HG03139 (cell line): Measurements from ENCODE around the gene SQSTM1.

Source experiments
- ATAC-seq: cut with Tn5 transposase; IDR thresholded peaks from one replicate; pipeline ENCODE4 v1.9.1; 2021; ENCODE audit not compliant: unreplicated experiment

Gene SQSTM1

DNA sequence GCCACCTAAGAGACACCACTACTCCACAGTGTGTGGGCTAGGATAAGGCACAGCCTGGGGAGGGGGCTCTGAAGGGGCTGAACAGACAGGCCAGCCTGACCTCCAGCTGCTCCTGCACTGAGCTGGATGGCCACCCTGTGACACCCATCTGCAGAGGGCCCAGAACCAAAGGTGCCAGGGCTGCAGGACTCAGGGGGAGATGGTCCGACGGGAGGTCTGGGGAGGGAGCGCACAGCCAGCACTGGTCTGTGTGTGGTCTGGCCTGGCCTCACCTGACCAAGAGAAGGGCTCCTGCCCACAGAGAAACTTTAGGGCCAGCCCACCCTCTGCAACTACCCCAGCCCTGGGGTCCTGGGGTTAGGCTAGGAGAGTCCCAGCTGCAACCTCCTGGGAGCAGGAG, 26.1 kb upstream of the SQSTM1 start:
- ATAC-seq: no peak

DNA sequence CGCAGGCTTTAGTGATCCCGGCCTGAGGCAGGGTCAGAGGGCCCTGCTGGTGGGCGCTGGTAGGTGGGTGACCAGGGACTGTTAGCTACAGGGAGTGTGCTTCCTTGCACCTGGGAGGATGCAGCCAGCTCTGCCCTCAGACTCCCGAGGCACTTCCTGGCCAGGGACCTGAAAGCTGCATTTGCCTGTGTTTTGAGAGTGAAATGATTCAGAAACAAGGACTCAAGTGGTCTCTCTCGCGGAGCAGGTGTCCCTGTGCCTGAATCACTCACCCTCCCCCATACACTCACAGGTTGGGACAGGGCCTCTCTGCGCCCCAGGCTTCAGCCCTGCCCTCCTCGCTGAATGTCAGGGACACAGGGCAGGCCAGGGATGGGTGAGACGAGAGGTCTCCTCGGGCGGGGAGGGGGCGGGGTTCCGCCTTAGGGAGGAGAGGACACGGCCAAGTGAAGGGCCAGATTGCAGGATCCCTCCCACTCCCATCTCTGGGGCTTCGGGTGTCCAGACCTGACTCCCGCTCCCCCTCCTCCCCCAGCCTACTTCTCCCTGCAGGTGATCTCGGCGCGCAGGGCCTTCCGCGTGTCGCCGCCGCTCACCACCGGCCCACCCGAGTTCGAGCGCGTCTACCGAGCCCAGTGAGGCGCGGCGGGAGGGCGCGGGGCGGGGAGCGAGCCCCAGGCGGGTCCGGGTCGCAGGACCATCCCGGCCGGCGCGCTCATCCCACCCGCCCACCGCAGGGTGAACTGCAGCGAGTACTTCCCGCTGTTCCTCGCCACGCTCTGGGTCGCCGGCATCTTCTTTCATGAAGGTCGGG, 25.4 kb upstream of the SQSTM1 start:
- no peak for ATAC-seq

DNA sequence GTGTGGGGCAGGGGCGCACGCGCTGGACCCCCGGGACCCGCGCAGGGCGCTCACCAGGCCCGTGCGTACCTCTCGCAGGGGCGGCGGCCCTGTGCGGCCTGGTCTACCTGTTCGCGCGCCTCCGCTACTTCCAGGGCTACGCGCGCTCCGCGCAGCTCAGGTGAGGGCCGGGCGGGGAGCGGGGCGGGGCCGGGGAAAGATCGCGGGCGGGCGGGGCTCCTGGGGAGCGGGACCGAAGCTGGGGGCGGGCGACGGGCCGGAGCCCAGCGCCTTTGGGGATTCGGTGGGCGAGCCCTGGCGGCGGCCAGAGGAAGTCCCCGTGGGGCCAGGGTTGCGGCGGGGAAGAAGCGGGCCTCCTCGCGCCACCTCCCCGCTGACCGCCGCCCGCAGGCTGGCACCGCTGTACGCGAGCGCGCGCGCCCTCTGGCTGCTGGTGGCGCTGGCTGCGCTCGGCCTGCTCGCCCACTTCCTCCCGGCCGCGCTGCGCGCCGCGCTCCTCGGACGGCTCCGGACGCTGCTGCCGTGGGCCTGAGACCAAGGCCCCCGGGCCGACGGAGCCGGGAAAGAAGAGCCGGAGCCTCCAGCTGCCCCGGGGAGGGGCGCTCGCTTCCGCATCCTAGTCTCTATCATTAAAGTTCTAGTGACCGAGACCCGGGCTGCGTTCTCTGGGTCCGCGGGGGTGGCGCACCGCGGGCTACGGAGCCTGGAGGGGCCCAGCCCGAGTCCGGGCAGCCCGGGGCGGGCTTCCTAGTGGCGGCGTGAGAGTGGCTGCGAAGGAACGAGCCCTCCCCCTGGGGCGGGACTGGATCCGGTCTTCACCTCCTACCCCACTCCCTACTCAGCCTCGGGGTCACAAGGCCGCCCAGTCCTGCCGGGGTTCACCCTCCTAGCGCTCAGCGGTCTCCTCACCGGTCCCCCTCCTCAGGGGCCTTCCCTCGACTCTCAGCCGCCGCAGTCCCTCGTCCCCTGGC, 24.6 kb upstream of the SQSTM1 start:
- ATAC-seq: peak; percentile 58

DNA sequence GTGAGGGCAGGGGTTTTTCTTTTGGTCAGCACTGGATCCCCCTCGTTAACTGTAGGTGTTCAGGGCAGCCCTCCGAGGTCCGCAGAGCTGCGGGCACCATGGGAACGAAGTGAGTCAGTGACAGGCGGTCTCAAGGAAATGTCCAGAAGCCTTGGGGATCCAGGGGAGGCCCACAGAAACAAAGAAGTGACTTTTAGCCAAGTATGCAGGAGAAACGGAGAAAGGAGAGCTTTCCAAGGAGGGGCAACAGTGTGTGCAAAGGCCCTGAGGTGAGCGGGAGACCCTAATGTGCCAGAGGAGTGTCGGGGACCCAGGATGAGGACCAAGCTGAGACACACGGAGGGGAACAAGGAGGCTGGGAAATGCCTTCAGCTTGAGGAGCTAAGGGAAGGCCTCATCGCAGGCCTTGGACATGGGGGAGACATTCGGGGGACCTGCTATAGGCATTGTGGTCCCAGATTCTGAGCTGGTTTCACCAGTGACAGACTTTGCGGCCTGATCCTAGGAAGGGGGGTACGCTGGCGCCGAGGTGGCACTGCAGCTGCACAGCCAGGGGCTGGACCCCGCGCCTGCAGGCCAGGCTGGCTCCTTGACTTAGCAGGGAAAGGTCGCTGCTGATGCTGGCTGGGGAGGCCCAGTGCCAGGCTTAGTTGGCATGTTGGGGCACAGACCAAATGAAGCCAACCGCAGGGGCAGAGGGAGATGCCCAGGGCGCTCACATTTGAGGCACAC, 23.7 kb upstream of the SQSTM1 start:
- ATAC-seq: no peak

DNA sequence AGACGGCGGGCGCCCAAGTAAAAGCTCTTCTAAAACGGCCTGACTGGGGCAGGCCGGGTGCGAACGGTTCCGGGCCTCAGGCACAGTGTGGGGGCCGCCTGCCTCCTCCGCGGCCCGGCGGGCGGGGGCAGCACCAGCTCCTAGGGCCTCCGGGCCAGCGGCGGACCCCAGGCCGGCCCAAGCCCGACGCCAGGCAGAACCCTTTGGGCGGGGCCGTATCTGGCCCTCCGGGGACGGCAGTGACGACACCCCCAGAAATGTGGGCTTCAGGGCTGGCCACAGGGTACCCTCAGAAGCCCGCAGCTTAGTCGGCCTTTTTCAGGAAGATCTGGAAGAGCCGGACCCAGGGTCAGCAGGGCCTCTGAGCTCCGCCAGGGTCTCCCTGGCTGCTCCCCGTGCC, 23.0 kb upstream of the SQSTM1 start:
- ATAC-seq: no peak

DNA sequence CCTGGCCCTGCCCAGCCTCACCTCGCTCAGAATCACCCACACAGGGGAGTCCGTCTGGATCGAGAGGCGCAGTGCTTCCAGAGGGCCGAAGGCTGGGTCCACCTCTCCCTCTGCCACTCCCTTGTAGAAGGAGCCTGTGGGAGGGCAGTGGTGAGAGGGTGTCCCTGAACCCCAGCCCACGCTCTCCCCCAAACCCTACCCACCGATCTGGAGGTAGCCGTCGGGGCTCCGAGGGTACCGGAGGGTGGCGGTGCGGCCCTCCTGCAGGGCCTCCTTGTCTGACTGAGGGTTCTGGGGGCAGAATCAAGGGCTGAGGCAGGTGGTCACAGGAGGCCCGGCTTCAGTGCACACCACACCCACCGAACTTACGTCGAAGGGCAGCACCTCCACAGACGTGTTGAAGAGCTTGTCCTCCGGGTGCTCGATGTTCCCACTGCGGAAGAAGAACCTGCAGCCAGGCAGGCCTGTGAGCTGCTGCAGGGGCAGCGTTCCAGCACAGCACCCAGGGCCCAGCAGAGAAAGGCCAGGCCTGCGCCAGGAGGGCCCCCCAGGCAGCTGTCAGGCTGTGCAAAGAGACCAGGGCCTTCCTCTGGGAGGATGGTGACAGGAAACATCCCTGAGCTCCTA, 22.4 kb upstream of the SQSTM1 start:
- no peak for ATAC-seq

DNA sequence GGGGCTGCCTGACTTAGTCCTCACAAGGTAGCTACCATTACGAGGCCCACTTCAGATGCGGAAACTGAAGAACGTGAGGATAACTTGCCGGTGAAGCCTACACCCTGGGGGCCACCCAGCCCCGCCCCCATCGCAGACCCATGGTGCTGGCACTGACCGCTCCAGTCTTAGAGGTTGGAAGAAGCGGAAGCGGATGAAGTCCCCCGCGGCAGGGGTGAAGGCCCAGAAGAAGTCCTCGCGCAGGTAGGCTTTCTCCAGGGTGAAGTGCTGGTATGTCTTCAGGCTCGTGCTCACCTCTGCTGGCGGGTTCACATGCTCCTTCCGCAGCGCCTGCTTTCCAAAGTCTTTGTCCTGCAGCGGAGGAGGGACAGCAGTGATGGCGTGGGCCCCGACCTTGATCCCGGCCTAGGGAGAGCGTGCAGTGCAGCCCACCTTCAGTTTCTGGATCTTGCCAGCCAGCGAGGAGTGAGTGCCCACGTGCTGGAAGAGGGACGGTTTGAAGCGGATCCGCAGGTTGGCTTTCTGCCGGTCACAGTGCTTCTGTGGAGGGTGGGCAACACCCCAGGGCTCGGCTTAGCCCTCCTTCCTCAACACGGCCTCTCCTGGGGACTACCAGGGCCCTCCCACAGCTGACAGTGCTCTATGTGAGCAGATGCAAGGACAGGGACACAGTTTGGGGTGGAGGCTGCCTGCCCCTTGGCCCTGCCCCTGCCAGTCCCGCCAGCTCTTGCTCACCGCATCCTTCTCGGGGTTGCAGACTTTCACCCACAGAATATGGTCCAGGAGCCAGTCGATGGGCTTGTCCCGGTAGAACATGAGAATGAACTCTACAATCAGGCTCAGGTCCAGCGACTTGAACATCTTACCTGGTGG, 21.7 kb upstream of the SQSTM1 start:
- no peak for ATAC-seq

DNA sequence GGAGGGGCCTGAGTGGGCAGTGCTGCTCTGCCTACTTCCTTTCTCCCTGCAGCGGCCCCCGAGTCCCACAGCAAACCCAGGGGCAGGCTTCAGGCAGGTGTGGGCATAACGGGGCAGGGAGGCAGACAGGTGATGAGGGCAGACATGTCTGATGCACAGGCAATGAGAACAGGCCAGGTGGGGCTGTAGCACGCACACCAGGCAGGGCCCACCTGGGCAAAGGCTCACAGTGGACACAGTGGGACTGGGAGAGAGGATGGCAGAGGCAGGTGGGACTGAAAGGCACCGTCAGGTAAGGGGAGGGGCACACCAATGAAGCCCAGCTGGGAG, 21.1 kb upstream of the SQSTM1 start:
- ATAC-seq: no peak

DNA sequence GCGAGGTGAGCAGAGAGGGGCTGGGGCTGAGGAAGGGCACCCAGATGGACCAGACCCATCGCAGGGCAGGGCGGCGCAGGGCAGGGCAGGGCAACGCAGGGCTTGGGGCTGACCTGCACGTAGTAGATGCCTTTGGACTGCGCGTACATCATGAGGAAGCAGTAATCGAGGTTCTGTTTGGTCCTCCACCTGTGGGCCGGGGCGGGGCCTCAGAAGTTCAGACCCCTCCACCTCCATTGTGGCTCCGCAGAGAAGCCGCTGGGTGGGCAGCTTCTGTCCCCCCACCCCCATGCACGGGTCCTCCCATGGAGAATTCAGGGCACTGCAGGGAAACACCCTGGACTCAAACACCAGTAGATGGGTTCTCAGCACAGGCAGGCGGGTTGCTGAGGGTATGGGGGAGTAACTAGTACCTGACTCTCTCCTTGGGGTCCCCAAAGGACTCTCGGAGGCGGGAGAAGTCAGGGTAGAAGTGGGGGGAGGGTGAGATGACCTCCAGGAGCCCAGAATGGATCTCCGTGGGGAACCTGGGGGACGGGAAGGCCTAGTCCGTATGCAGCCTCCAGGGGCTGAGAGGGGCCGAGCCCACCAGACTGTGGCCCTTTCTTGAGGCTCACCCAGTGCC, 20.5 kb upstream of the SQSTM1 start:
- ATAC-seq: no peak

DNA sequence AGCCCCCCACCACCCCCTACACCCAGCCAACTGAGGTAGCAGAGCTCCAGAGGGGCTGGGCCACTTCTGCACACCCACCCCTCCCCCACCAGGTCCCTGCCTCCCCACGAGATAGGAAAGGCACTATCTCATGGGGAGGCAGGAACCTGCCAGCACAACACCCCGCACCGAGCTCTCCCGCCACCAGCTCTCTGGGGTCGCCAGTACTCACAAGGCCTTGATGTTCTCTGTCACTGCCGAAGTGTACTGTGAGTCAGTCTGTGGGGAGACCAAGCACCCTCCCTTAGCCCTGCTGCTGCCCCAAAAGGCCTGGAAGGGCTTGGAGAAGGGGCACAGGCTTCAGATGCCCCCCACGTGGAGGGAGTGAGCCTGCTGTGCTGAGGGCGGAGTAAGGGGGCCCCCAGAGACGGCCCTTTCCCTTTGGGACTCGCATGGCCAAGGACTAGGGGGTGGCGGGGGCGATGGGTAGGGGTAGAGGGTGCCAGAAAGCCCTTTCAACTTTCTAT, 20.0 kb upstream of the SQSTM1 start:
- no peak for ATAC-seq

DNA sequence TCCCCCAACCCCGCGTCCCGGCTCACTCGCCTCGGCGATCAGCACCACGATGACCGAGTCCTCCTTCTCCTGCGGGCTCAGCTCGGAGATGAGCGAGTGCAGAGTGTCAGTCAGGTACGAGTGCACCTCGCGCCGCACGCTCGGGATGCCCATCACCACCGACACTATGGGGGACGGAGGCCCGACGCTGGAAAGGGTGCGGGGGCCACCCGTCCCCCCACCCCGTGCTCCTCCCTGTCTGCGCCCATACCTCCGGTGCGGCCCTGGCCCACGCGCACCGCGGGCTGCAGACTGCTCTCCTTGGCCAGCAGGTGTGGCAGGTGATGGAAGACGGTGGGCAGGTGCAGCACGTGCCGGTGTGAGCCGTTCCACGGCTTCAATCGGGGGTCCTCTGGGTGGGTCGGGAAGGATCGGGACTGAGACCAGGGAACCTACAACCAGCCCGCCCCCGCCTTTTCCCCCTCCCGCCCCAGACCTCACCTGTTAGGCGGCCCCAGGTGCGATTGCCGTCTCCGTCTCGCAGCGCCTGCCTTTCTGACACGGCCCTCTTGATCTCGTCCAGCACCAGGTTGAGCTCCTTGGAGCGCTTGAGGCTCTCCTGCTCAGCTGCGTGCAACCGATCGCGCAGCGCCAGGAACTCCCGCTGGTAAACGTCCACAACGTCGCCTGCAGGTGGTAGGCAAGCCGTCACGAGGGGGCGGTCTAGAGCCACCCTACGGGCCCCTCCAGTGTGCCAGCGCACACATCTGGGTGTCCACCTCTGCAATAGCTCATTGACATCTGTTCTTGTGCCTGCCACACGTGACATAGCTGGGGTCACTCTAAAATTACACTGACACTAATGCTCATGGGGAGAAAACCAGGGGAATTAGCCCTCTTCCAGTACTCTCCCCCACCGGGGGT, 19.1 kb upstream of the SQSTM1 start:
- ATAC-seq: no peak

DNA sequence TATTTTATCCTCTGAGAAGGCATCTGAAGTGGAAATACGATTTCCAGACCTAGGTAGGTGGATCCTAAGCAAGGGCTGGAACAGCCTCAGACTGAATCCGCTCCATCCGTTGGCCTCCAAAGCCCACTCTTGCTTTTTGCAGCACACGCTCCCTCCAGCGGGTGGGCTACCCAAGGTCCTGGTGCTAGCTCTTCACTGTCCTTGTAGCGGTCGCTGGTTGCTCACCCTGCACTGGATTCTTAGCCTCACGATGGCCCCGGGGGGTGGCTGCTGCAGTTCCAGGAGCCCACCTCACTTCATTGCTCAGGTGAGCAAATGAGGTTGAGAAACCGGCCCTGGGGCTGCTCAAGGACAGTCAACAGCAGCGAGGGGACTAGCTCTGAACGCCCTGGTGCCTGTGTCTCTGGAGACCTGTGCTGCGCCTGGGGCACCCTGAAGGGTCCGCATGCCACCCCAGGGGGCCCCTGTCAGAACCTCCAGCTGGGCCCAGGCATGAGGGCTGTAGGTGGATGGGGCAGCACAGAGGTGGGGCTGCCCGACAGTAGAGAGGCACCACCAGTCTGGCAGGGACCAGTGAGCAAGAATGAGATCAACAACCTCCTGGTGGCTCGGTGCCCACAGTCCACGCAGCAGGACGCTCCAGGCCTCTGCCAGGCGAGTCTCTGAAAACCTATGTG, 18.4 kb upstream of the SQSTM1 start:
- no peak for ATAC-seq

DNA sequence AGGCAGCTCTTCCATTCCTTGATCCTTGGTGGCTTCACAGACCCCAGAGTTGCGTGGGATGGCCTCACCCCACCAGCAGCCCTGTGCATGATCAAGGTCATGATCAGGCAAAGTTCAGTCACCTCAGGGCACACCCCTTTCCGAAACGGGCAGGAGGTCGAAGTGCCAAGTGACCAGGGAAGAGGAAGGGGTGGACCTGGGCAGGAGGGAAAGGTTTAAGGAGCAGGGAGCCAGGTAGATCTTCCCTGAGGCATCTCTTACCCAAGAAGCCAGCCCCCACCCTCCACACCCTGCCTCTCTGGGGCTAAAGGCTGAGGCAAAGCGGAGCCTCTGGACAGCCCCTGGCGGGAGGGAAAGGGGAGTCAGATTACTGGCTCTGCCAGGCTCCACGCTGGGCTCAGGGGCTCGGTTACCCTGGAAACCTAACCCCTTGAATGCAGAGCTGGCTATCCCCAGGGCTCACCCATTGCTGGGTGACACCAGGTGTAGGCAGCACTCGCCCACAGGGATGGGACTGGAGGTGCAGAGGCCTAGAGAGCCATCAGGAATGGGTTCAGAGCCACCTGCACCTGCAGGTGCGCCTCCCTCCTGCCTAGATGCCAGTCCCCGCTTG, 17.6 kb upstream of the SQSTM1 start:
- no peak for ATAC-seq

DNA sequence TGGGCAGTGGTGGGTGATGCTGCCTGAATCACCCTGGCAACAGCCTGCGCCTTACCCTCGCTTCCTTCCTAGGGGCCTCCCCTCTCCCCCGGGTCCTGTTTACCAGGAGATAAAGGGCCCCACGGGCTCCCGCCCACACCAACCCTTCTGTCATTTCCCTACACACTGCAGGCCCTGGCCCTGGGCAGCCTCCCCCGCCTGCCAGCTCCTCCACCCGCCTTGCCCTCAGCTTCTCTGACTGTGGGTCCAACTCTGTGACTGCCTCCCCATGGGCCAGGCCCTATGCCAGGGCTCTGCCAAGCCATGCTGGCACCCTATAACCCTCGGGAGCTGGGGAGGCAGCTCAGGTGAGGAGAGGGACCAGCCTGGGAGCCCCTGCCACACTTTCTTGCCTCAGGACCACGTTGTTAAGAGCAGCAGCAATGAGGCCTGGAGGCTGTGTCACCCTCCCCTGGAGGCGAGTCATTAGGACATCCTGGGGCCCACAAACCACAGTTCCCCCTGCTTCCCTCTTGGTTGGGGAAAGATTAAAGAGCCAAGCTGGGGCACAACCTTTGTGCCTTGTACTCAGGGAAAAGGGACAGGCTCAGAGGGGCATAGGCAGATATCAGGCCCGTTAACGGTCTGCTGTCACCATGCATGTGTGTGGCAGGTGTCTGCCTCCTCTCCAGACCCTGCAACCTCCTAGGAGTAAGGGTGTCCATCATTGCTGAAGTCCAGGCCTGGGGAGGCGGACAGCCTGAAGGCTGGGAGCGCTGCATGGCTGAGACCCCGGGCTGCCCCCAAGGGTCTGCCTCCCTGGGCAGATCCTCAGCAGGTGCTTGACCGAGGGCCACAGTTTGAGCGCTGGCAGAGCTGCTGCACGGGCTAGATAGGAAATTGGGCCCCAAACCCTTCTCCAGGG, 16.8 kb upstream of the SQSTM1 start:
- ATAC-seq: no peak

DNA sequence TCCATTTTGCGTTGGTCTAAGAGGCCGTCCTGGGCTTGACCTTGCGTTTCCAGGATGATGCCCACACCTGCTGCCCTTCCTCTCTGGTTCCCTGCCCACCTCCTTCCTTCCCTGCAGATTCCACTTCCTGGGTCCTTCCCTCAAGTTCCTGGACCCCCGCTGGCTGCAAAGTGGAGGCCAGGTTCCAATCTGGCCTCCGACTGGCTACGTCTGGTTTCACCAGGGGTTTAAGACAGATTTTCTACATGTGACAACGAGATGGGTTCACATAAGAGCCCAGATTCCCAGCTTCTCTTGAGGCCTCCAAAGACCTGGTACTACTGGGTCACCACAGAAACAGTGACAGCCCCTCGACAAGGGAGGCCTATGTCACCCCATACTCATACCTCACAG, 16.2 kb upstream of the SQSTM1 start:
- ATAC-seq: no peak

DNA sequence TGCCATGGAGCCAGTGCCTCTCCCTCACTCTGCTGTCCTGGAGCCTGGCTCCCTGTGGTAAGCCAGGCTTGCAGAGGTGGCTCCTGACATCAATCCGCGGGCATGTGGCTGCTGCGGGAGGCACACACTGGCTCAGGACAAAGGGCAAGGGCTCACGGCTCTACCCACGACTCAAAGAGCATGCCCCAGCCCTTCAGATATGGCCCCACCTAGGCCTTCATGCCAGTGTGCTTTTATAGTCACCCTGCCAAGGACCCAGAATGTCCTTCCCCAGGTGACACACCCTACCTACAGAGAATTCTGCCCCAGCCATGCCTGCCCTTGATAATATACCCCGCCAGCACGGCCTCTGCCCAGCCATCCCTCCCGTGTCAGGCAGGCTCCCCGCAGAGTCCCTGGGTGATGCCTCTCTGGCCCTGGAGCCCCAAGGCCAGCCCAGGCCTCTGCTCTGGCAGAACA, 15.6 kb upstream of the SQSTM1 start:
- no peak for ATAC-seq
